ENCODE results near the gene VIPR2. TPM values are rescaled to one million over a fixed set of nuclear protein-coding genes. Genes with fewer than 3 reads are reported as not detected.
A peak's percentile ranks its signal among the peaks of the same experiment; 100 is the strongest.
"Not testable (repeated sequence)": the region's sequence is repeated elsewhere in the genome, so short reads cannot be mapped to it uniquely, and the experiment has no call there.

VIPR2 gene
- total RNA-seq, 2 donors from 2014 or later = 0.46 to 3.0 TPM

- Mint-ChIP-seq H3K4me1 (ENCODE audit: low read depth) (peaks cover 23% of the 10 kb centered on the region), H3K9me3 (no peaks in the 10 kb centered on the region), H3K36me3 (ENCODE audit: insufficient read depth in 2 of 2) (peaks cover 0 to 3% of the 10 kb centered on the region in 2 donors), H3K27ac (no peak overlapping the region), H3K27me3 (ENCODE audit: low read depth) (peaks cover 22% of the 10 kb centered on the region), H3K4me3 (no peak overlapping the region)
- ATAC-seq (replicated peaks in 1 of 2) (no peak), DNase-seq (no peak)
Observed at GRCh38 chr7:159000070-159000469, 144.6 kb downstream of the VIPR2 start.

GRCh38 chr7:158999496-158999895 is 145.2 kb downstream of the VIPR2 start:
- Mint-ChIP-seq H3K27ac (no peak overlapping the region), H3K9me3 (peaks cover 4% of the 10 kb centered on the region in 2 donors), H3K4me3 (no peak overlapping the region), H3K36me3 (ENCODE audit: insufficient read depth in 2 of 2) (peaks cover 0 to 6% of the 10 kb centered on the region in 2 donors), H3K27me3 (ENCODE audit: low read depth) (peaks cover 28% of the 10 kb centered on the region), H3K4me1 (ENCODE audit: low read depth) (peaks cover 18% of the 10 kb centered on the region)
- DNase-seq = no peak
- ATAC-seq (replicated peaks in 1 of 2) = no peak

- H3K9me3 Mint-ChIP-seq; H3K4me1 Mint-ChIP-seq (ENCODE audit: low read depth); H3K27ac Mint-ChIP-seq; H3K4me3 Mint-ChIP-seq; ATAC-seq (replicated peaks in 1 of 2); DNase-seq; H3K36me3 Mint-ChIP-seq (ENCODE audit: insufficient read depth in 2 of 2): not testable (repeated sequence)
- peaks cover 40% of the 10 kb centered on the region for H3K27me3 Mint-ChIP-seq (ENCODE audit: low read depth)
Observed at GRCh38 chr7:158998261-158998660, 146.4 kb downstream of the VIPR2 start.

GRCh38 chr7:158997471-158997870 is 147.2 kb downstream of the VIPR2 start:
- Mint-ChIP-seq H3K27ac (no peak overlapping the region), H3K27me3 (ENCODE audit: low read depth) (peaks cover 48% of the 10 kb centered on the region)
- no peak for ATAC-seq (replicated peaks in 1 of 2)

GRCh38 chr7:158997110-158997453 is 147.6 kb downstream of the VIPR2 start:
- peaks cover 52% of the 10 kb centered on the region for H3K27me3 Mint-ChIP-seq (ENCODE audit: low read depth)
- H3K36me3 Mint-ChIP-seq (ENCODE audit: insufficient read depth in 2 of 2) = peaks cover 0 to 10% of the 10 kb centered on the region in 2 donors

More at GRCh38 chr7:158997471-158997870, 147.2 kb downstream of the VIPR2 start:
- H3K36me3 Mint-ChIP-seq (ENCODE audit: insufficient read depth in 2 of 2) = peaks cover 0 to 10% of the 10 kb centered on the region in 2 donors
- peak overlapping the region; percentile 19 to 29 for H3K4me3 Mint-ChIP-seq
- no peak for DNase-seq
- peaks cover 9% of the 10 kb centered on the region for H3K4me1 Mint-ChIP-seq (ENCODE audit: low read depth)
- H3K9me3 Mint-ChIP-seq = peaks cover 4% of the 10 kb centered on the region in 2 donors

GRCh38 chr7:158996214-158997109 is 148.2 kb downstream of the VIPR2 start:
- Mint-ChIP-seq H3K9me3 (peaks cover 4% of the 10 kb centered on the region in 2 donors), H3K36me3 (ENCODE audit: insufficient read depth in 2 of 2) (peaks cover 0 to 10% of the 10 kb centered on the region in 2 donors), H3K4me1 (ENCODE audit: low read depth) (peaks cover 9% of the 10 kb centered on the region), H3K27me3 (ENCODE audit: low read depth) (peaks cover 52% of the 10 kb centered on the region), H3K4me3 (no peak overlapping the region), H3K27ac (no peak overlapping the region)
- DNase-seq (no peak), ATAC-seq (replicated peaks in 1 of 2) (no peak)

More at GRCh38 chr7:158997110-158997453, 147.6 kb downstream of the VIPR2 start:
- Mint-ChIP-seq H3K9me3 (peaks cover 4% of the 10 kb centered on the region in 2 donors), H3K27ac (no peak overlapping the region), H3K4me3 (peak overlapping the region; percentile 19 to 29), H3K4me1 (ENCODE audit: low read depth) (peaks cover 9% of the 10 kb centered on the region)
- ATAC-seq (replicated peaks in 1 of 2) (no peak), DNase-seq (no peak)

- Mint-ChIP-seq H3K36me3 (ENCODE audit: insufficient read depth in 2 of 2) (peaks cover 0 to 10% of the 10 kb centered on the region in 2 donors), H3K9me3 (peaks cover 4% of the 10 kb centered on the region in 2 donors), H3K27ac (no peak overlapping the region), H3K4me1 (ENCODE audit: low read depth) (peaks cover 9% of the 10 kb centered on the region), H3K4me3 (no peak overlapping the region), H3K27me3 (ENCODE audit: low read depth) (peaks cover 56% of the 10 kb centered on the region)
- DNase-seq = no peak
- ATAC-seq (replicated peaks in 1 of 2) = no peak
Observed at GRCh38 chr7:158995514-158995913, 149.2 kb downstream of the VIPR2 start.

- Mint-ChIP-seq H3K27ac (no peak overlapping the region), H3K9me3 (peaks cover 4% of the 10 kb centered on the region in 2 donors), H3K4me1 (ENCODE audit: low read depth) (peaks cover 9% of the 10 kb centered on the region), H3K36me3 (ENCODE audit: insufficient read depth in 2 of 2) (peaks cover 0 to 10% of the 10 kb centered on the region in 2 donors), H3K4me3 (no peak overlapping the region), H3K27me3 (ENCODE audit: low read depth) (peaks cover 62% of the 10 kb centered on the region)
- no peak for DNase-seq
- no peak for ATAC-seq (replicated peaks in 1 of 2)
Observed at GRCh38 chr7:158994687-158995086, 150.0 kb downstream of the VIPR2 start.

GRCh38 chr7:158993591-158993990 is 151.1 kb downstream of the VIPR2 start:
- Mint-ChIP-seq H3K4me1 (ENCODE audit: low read depth) (peaks cover 9% of the 10 kb centered on the region), H3K27me3 (ENCODE audit: low read depth) (peaks cover 56% of the 10 kb centered on the region), H3K9me3 (peaks cover 4% of the 10 kb centered on the region in 2 donors), H3K27ac (no peak overlapping the region), H3K4me3 (no peak overlapping the region), H3K36me3 (ENCODE audit: insufficient read depth in 2 of 2) (peaks cover 0 to 10% of the 10 kb centered on the region in 2 donors)
- ATAC-seq (replicated peaks in 1 of 2) (no peak), DNase-seq (no peak)

GRCh38 chr7:158992759-158993158 is 151.9 kb downstream of the VIPR2 start:
- ATAC-seq (replicated peaks in 1 of 2) = no peak

GRCh38 chr7:158991824-158992621 is 152.6 kb downstream of the VIPR2 start:
- H3K27me3 Mint-ChIP-seq (ENCODE audit: low read depth) = peaks cover 51% of the 10 kb centered on the region
- DNase-seq (no peak), ATAC-seq (replicated peaks in 1 of 2) (peak; percentile 50 to 60)
- peaks cover 0 to 10% of the 10 kb centered on the region in 2 donors for H3K36me3 Mint-ChIP-seq (ENCODE audit: insufficient read depth in 2 of 2)
- H3K9me3 Mint-ChIP-seq = peaks cover 4% of the 10 kb centered on the region in 2 donors
- H3K27ac Mint-ChIP-seq = no peak overlapping the region
- peak overlapping the region in 1 of 2 donors; percentile 51 for H3K4me3 Mint-ChIP-seq
- peaks cover 9% of the 10 kb centered on the region for H3K4me1 Mint-ChIP-seq (ENCODE audit: low read depth)

More at GRCh38 chr7:158992759-158993158, 151.9 kb downstream of the VIPR2 start:
- peak overlapping the region in 1 of 2 donors; percentile 51 for H3K4me3 Mint-ChIP-seq
- peaks cover 0 to 10% of the 10 kb centered on the region in 2 donors for H3K36me3 Mint-ChIP-seq (ENCODE audit: insufficient read depth in 2 of 2)
- H3K4me1 Mint-ChIP-seq (ENCODE audit: low read depth) = peaks cover 9% of the 10 kb centered on the region
- no peak for DNase-seq
- peaks cover 56% of the 10 kb centered on the region for H3K27me3 Mint-ChIP-seq (ENCODE audit: low read depth)
- peaks cover 4% of the 10 kb centered on the region in 2 donors for H3K9me3 Mint-ChIP-seq
- no peak overlapping the region for H3K27ac Mint-ChIP-seq

GRCh38 chr7:158988996-158989395 is 155.7 kb downstream of the VIPR2 start:
- H3K36me3 Mint-ChIP-seq (ENCODE audit: insufficient read depth in 2 of 2) = peaks cover 4 to 11% of the 10 kb centered on the region in 2 donors
- peaks cover 9% of the 10 kb centered on the region for H3K4me1 Mint-ChIP-seq (ENCODE audit: low read depth)
- no peak overlapping the region for H3K4me3 Mint-ChIP-seq
- ATAC-seq (replicated peaks in 1 of 2) (no peak), DNase-seq (no peak)
- no peak overlapping the region for H3K27ac Mint-ChIP-seq
- H3K9me3 Mint-ChIP-seq = peaks cover 5 to 6% of the 10 kb centered on the region in 2 donors
- H3K27me3 Mint-ChIP-seq (ENCODE audit: low read depth) = peaks cover 29% of the 10 kb centered on the region

All from activated T-cell treated with anti-CD3 and anti-CD28 coated beads, Interleukin-2, amount 50 U/mL, for 72 hours (primary cell).